SIG-M5 treated with dmso at 0.1 percent for 504 hours (cell line): ENCODE results near the gene RIMS4.
"Not testable (repeated sequence)": the region's sequence is repeated elsewhere in the genome, so short reads cannot be mapped to it uniquely, and the experiment has no call there.

Experiments
- DNase-seq: peaks from one replicate; lab custom pipeline; 2025; ENCODE audit not compliant: unreplicated experiment; lab: John Stamatoyannopoulos, UW

Gene RIMS4

DNA sequence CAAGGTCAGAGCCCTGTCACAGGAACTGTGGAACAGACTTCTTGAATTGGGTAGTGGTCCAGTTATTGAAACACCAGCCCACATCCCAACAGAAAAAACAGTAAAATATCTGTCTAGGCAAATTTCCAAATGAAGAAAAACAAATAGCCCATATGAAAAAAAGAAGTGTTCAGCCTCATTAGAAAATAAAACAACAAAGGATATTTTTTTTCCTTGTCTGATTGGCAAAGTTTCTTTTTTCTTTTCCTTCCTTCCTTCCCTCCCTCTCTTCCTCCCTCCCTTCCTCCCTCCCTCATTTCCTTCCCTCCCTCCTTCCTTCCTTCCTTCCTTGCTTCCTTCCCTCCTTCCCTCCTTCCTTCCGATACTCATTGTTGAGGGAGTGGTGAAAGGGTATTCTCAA lies 20.6 kb upstream of the RIMS4 start:
- DNase-seq = no peak

DNA sequence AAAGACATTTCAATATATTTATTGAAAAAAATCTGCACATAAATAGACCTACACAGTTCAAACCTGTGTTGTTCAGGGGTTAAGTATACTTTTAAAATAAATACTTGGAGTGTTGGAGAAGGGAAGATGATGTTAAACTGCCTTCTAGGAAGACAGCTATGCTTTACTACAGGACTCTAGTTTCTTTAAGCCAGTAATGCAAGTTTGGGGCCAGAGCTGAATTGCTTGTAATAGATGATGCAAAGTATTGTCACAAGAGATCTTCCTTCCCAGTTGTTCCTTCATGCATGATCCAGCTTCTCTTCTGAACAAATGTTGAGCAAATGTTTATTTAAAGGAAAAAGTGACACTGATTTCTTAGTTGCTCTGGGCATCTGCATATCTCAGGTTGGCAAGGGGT lies 20.2 kb upstream of the RIMS4 start:
- no peak for DNase-seq

DNA sequence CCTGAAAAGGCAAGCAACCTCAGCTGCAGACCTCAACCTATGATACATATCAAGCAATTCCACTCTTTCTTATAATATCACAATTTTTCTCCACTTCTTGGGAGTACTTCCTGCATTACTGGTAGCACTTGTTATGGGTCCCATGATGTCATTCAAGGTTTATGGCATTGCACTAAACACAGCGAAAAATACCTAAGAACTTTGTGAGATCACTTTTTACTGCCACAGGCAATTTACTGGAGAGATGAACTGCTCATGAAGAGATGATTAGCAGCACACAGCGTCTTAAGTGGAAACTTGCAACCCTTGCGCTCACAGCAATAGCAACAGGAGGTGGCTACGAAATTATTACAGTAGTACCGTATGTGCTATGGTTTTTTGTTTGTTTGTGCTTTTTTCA lies 19.3 kb upstream of the RIMS4 start:
- DNase-seq = no peak

DNA sequence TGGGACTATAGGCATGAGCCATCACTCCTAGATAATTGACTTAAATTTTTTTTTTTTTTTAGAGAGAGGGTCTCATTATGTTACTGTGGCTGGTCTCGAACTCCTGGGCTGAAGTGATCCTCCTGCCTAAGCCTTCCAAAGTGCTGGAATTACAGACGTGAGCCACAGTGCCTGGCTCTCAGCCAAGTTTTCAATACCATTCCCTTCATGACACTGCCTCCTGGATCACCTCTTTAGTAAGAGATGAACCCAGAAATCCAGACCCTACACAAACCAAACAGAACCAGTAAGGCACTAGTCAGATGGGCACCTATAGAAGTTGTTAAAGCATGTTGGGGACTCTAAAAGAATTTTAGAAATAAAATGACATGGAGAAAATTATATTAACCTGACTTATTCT lies 18.3 kb upstream of the RIMS4 start:
- DNase-seq = no peak

DNA sequence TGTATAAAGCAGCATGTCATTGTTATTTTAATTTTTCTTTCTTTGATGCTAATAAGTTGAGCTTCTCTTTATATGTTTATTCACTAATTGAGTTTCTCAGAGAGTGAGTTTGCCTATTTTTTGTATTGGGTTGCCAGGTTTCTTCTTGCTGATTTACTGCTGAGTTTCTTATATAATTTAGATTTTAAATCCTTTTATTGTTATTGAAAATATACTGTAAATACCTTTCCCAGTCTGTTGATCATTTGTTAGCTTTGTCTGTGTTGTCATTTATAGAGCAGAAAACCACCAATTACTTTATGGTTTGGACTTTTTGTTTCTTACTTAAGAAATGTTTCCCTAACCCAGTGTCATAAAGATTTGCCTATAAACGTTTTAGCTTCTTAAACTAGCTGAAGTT lies 17.1 kb upstream of the RIMS4 start:
- no peak for DNase-seq

DNA sequence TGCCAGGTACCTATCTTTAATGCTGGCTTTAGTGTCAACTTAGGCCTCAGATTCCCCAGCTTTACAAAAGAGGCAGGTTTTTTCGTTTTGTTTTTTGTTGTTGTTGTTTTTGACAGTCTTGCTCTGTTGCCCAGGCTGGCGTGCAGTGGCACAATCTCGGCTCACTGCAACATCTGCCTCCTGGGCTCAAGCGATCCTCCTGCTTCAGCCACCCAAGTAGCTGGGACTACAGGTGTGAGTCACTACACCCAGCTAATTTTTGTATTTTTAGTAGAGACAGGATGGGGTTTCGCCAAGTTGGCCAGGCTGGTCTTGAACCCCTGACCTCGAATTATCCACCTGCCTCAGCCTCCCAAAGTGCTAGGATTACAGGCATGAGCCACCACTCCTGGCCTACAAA lies 11.2 kb upstream of the RIMS4 start:
- DNase-seq = not testable (repeated sequence)

DNA sequence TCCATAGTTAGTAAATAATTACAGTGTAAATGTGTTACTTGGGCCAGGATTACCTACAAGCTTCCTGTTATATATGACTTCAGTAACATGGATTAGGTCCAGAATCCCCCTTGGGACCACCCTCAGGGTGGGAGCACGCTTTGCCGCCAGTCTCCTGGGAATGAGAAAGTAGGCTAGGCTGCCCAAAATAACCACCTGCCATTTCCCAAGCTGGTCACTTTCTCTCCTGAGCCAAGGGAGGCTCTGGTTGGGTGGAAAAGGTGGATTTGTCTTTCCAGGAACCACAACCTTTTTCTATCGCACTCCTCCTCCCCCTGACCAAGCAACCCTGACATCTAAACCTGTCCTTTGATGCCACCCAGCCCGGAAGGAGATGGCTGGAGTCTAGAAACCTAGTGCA lies 9.6 kb upstream of the RIMS4 start:
- no peak for DNase-seq

DNA sequence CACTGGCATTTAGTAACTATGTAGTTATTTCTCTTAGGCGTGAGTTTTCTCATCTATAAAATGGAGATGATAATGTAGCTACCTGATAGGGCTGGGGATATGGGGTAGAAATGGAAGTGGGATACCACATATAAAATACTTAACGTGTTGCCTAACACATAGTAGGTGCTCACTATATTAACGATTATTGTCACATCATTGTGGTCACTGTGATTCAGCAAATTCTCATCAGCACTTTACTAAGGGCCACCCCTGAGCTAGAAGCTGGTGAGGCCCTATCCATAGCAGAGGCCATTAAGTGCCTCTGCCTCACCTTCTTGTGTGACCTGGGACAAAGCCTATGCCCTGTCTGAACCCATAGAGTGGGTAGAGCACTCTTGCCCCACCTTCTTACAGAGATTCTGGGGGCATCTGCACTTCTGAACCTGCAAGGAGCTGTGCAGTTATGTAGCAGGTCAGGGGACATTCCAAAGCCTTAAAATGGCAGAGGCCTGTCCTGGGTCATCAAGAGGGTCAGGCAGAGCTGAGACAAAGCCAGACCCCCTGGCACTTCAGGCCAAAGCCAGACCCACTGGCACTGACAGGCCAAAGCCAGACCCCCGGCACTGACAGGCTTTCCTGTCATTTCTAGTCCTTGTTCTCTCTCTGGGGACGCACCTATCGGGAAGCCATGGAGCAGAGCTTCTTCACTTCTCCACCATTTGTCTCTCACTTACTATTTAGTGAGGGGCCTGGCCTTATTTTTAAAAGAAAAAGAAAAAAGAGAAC lies 7.0 kb upstream of the RIMS4 start:
- DNase-seq = no peak

DNA sequence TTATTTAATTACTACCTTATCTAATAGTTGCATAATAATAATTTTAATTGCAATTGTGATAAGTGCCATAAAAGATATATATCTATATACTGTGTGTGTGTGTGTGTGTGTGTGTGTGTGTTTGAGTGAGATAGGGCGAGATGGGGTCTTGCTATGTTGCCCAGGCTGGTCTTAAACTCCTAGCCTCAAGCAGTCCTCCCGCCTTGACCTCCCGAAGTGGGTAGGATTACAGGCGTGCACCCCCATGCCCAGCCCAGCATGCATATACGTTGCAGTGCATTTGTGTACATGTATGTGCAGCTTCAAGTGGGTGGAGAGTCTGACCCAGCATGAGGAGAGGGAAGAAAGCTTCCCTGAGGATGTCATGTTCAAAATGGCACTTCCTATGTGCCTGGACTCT lies 4.6 kb upstream of the RIMS4 start:
- no peak for DNase-seq

DNA sequence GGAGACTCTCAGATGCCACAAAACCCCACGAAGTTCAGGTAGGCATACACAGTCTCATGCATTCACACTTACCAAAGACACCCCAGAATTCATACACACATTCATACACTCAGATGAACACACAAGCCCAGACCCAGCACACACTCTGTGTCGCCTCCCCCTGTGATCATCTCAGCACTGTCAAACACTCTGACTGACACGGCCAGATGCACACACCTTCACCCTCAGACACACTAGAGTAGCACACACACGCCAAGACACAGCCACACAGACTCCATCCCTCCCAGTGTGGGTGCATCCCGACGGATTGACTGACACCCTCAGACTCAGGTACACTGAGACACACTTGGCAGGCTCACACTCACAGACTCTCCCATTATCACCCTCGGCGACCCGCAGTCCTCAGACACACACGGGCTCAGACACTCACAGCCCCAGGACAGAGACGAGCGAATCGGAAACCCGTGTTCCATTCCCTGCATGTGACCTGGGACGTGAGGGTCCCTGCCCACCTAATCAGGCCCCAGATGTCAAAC lies 872 bp upstream of the RIMS4 start:
- DNase-seq = no peak

DNA sequence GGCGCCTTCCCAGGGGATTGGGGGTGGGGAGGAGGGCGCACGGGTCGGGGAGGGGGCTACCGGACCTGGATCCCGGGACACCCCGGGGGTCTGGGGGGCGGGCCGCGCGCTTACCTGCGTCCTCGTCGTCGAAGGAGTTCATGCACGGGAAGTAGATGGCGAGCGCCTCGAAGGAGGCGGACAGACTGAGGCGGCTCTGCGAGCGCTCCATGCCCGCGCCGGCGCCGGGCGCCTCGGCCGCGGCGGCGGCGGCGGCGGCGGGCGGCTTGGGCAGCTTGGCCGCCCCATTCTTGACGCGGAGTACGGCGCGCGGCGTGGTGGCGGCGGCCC lies 320 bp downstream of the RIMS4 start:
- DNase-seq = no peak

DNA sequence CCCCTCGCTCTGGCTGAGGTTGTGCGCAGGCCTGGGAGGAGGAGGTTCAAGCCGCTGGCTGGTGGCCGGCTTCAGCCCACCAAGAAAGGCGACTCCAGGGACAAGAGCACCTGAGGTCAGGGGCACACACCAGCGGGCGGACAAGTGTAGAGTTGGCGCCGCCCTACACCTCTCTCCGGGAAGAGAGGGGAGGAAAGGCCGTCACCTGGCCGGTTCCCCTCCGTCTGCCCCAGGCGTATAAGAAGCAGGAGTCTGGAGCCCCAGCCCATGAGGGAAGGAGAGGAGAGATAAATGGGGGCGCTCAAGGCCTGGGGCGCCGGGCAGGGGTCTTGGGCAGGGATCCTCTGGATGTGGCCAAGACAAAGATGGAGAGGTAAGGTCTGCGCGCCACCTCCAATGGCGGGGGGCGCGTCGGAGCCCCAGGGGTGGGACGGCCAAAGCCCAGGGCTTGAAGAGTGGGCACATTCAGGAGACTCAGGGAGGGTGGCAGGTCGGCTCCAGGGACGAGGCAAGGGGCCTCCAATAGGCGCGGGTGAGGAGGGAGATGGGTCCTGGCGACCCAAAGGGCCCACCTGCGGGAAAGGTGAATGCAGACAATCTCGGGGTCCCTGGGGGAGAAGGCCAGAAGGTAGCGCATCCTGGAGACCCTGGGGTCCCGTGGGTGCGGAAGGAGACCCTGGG lies 826 bp downstream of the RIMS4 start:
- no peak for DNase-seq

DNA sequence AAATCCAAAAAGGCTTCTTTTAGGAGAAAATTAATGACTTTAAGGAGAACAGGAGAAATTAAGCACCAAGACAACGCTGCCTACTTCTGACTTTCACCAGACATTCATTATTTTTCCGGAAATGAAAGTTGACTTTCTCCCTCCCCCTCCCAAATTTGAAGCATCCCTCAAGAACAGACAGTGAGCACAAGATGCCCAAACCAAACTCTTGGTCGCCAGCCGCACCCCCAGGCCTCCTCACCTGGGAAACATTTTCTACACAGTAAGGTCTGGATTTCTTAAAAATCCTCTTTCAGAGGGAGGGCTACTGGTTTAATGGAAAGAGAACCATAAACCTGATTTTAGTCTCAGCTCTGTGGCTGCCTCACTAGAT lies 2.7 kb downstream of the RIMS4 start:
- DNase-seq = no peak

DNA sequence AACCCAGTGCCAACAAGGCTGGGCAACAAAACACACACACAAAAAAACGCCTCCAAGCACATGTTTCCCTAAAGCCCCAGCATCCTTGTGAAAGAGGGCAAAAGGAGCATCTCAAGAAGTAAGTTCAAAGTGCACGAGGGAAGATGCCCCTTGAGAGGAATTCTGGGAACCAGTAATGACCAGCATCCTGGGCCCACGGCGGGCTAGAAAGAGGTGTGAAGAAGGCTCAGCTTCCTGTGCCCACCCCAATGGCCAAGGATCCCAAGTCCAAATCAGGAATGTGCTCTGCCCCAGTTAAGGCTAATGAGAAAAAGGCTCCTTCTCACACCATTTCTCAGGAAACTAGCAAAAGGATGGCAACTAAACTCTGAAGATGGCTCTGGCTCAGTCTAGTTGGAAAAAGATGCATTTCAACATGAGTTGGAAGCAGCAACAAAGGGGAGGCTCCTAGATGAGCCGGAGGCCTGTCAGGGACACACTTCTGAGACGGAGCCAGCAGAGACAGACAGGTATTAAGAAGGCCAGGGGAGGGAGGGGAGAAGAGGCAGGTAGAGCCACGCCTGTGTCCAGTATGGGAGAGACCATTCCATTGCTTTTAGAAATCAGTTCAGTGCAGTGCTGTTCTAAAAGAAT lies 3.2 kb downstream of the RIMS4 start:
- no peak for DNase-seq

DNA sequence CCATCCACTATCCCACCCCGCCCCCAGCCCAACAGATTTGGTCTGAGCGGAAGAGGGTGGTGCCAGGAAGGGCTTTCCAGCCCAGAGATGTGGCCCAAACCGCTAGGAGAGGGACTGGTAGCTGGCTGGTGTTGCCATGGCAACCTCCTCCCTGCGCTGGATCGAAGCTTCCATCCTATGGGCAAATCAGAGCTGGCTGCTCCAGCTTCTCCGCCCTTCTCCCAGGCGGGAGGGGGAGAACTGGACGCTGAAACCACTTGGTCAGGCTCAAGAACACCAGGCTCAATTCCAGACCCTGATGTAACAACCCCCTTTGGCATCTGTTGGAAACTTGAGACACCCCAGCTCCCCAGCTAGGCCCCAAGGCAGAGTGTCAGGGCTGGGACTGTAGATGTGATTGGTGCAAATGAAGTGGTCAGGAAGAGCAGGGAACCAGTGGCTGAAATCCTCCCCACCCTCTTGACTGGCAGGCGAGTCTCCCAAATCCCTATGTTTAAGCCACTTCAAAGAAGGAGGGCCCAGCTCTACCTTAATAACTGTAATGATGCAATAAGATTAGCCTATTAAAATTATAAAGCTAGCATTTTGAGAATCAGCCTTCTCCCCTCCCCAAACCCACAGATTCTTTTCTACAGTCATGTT lies 4.2 kb downstream of the RIMS4 start:
- no peak for DNase-seq

DNA sequence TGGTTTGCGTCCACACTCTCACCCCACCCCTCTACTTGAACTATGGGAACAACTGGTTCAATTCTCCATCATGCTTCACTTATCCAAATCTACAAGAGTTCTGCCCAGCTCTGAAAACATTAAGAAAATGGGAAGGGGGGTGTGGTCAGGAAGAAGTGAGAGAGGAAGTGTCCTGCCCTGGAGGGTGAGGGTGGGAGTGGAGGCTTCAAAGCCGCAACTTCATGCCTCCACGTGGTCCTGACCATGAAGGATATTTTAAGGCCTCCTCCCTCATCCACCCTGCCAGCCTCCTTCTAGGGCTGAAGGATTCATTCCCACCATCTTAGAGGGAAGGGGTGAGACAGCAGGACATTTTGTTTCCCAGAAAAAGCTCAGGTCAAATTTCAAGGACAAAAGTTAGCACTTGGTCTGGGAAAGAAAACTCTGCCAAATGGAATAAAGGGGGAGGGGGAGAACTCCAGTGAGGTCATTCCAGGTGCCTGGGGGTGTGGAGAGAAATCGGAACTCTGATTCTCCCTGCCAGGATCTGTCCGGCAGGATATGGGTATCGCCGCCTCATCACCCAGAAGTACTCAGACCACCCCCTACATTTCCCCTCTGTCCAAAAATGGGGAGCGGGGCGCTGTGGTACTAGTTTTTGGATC lies 4.9 kb downstream of the RIMS4 start:
- DNase-seq = peak; percentile 39

DNA sequence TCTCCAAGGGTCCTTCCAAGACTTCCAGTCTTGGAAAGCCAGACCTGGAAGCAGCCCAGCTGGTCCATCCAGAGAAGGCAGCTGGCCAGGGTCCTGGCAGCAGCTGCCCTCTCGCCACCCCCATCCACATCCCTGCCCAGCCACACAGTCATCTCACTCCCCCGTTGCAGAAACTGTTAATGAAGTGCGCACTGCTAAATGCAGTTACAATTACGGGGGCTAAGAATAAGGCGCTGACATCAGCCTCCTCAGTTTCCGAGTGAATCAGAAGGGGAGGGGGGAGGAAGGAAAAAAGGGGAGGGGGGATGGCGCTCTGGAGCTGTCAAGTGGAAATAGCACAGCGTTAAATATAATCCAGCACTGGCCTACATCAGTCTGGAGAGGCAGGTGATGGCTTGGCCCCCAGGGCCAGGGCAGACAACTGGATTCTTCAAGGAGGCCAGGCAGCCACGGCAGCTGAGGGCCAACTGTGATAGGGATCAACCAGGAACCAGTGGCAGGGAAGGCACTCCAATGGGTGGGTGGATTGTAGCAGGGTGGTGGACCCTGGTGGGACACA lies 6.9 kb downstream of the RIMS4 start:
- DNase-seq = no peak

DNA sequence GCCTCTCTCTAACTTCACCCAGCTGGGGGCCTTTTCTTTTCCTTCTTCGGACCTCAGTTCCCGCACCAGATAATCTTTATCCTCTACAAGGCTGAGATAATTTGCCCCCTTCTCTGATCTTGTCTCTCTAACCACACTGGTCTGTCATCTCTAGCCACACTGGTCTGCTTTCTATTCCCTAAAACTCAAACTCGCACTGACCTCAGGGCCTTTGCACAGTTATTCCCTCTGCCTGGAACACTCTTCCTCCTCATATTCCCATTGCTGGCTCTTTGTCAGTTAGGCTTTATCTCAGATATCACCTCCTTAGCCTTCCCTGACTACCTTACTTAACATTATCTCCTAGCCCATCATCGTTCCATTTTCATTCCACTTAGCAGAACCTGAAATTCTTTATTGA lies 7.6 kb downstream of the RIMS4 start:
- no peak for DNase-seq

DNA sequence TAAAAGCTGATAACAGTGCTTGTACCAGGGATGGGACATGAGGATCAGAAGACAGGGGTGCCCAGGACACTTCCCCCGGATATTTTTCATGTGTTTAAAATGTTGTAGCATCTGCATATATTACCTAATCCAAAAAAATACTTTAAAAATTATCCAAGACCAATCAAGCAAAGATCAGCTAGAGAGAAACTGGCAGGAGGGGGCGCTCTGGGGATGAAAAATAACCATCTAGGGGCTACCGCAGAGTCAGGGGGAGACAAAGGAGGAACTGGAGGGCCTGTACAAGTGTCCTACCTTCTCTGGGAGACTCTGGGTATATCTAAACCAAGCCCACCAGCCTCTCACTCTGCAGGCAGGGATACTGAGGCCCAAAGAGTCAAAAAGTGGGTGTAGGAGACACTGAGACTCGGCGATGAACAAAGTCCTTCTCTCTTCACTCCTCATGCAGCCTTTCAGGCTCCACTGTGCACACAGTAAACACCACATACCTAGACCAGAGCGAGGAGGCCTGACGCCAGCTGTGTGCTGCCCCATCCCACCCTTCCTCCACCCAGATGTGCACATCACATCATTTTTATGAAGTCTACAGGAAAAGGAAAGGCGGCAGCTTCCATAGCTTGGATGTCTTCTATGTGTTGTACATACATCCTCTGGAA lies 9.8 kb downstream of the RIMS4 start:
- no peak for DNase-seq

DNA sequence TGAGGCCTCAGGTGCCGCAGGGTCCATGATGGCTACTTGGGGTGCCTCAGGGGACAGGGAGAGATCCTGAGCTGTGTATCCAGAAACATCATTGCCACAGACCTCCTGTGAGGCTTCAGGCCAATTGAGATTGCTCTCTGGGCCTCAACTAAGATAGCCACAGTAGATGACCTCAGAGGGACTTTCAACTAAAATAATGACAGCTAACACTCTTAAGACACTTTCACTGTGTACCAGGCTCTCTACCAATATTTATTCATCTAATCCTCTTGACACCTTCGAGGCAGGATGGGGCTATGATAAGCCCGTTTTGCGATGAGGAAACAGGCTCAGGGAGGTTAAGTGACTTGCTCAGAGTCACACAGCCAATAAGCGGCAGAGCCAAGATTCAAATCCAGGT lies 10.7 kb downstream of the RIMS4 start:
- no peak for DNase-seq
